ENCODE data around the gene PMVK. TPM values are rescaled to one million over a fixed set of nuclear protein-coding genes. Genes with fewer than 3 reads are reported as not detected.
"Not testable (repeated sequence)": the region's sequence is repeated elsewhere in the genome, so short reads cannot be mapped to it uniquely, and the experiment has no call there.

Gene PMVK
- total RNA-seq, 1 experiment from 2014 or later = 42.2 TPM

DNA sequence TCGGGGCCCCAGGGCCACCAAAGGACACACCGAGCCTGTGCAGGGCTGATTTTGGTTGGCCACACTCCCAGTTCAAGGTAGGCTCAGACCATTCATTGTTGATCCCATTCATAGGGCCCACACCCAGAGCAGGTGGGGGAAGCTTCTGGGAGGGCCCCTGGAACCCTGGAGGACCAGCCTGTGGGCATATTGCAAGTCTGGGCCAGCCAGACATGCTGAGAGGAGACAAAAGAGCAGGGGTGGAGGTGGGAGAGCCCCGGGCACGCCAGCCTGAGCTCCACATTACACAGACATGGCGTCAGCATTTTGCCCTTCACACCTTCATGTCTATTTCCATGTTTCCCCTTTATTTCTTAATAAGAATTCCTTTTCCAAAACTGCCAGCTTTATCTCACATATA lies 25.7 kb downstream of the PMVK start:
- POLR2A ChIA-PET = no interaction called here
- ATAC-seq = no peak
- Histone ChIP-seq H3K4me1 (ENCODE audit: control insufficient read depth, insufficient read depth, low read length) (no peaks in the 10 kb centered on the region), H3K27me3 (ENCODE audit: control insufficient read depth, insufficient read depth, low read length) (no peaks in the 10 kb centered on the region), H3K36me3 (ENCODE audit: control insufficient read depth, insufficient read depth, low read length) (no peaks in the 10 kb centered on the region), H3K9me3 (ENCODE audit: control insufficient read depth, insufficient read depth, low read depth, low read length) (no peaks in the 10 kb centered on the region), H3K27ac (ENCODE audit: low read length) (no peak overlapping the region), H3K4me3 (ENCODE audit: low read depth in 2 of 2, low read length in 2 of 2) (no peak overlapping the region)
- no peak for DNase-seq (ENCODE audit: low read depth, low spot score)
- intact Hi-C loops (cut with micrococcal nuclease; ENCODE audit: unreplicated experiment) = no loop called here
- CTCF ChIA-PET = interaction anchor here (0.6 kb wide), 1 partner anchor 51 kb away, joined by 3 read pairs; the partner anchor contains the start of gene PYGO2
- no TSS peak for BruUV-seq (replicated peaks)
- TF ChIP-seq POLR2AphosphoS5 (IDR thresholded peaks at IDR 0.05; ENCODE audit: low read depth, low read length) (no peak), TCF7L2 (IDR thresholded peaks at IDR 0.05; ENCODE audit: low read depth, low read length) (no peak), SIN3A (IDR thresholded peaks at IDR 0.05; ENCODE audit: borderline replicate concordance, insufficient read depth, low read depth, low read length) (no peak)
- TF ChIP-seq, protein P1, sequence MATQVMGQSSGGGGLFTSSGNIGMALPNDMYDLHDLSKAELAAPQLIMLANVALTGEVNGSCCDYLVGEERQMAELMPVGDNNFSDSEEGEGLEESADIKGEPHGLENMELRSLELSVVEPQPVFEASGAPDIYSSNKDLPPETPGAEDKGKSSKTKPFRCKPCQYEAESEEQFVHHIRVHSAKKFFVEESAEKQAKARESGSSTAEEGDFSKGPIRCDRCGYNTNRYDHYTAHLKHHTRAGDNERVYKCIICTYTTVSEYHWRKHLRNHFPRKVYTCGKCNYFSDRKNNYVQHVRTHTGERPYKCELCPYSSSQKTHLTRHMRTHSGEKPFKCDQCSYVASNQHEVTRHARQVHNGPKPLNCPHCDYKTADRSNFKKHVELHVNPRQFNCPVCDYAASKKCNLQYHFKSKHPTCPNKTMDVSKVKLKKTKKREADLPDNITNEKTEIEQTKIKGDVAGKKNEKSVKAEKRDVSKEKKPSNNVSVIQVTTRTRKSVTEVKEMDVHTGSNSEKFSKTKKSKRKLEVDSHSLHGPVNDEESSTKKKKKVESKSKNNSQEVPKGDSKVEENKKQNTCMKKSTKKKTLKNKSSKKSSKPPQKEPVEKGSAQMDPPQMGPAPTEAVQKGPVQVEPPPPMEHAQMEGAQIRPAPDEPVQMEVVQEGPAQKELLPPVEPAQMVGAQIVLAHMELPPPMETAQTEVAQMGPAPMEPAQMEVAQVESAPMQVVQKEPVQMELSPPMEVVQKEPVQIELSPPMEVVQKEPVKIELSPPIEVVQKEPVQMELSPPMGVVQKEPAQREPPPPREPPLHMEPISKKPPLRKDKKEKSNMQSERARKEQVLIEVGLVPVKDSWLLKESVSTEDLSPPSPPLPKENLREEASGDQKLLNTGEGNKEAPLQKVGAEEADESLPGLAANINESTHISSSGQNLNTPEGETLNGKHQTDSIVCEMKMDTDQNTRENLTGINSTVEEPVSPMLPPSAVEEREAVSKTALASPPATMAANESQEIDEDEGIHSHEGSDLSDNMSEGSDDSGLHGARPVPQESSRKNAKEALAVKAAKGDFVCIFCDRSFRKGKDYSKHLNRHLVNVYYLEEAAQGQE (IDR thresholded peaks at IDR 0.05; ENCODE audit: insufficient read depth in 1 of 2, low read depth in 2 of 2, low read length in 1 of 2) = no peak
- TF ChIP-seq, protein P2, sequence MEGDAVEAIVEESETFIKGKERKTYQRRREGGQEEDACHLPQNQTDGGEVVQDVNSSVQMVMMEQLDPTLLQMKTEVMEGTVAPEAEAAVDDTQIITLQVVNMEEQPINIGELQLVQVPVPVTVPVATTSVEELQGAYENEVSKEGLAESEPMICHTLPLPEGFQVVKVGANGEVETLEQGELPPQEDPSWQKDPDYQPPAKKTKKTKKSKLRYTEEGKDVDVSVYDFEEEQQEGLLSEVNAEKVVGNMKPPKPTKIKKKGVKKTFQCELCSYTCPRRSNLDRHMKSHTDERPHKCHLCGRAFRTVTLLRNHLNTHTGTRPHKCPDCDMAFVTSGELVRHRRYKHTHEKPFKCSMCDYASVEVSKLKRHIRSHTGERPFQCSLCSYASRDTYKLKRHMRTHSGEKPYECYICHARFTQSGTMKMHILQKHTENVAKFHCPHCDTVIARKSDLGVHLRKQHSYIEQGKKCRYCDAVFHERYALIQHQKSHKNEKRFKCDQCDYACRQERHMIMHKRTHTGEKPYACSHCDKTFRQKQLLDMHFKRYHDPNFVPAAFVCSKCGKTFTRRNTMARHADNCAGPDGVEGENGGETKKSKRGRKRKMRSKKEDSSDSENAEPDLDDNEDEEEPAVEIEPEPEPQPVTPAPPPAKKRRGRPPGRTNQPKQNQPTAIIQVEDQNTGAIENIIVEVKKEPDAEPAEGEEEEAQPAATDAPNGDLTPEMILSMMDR (IDR thresholded peaks at IDR 0.05) = no peak
- in situ Hi-C loops (cut with HindIII; ENCODE audit: low pct_unique_long_range_greater_than_20kb, low sequenced_read_pairs) = no loop called here

DNA sequence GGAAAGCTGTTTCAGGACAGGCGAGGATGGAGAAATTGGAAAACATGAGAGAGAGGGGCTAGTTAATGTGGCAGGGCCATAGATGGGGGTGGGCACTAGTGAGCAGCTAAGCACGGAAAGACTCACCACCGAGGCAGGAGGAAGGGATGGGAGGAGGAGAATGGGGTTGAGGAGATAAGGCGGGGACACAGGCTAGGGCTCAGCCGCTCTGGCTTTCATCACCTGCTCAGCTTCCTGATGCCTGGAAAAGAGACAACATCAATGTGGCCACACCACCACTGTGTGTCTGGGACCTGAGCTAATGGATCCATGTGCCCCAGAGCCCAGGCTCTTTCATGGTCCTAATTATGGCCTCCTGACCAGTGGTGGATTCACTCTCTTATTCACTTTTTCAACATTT lies 27.6 kb downstream of the PMVK start:
- intact Hi-C loops (cut with micrococcal nuclease; ENCODE audit: unreplicated experiment) (no loop called here), in situ Hi-C loops (cut with HindIII; ENCODE audit: low pct_unique_long_range_greater_than_20kb, low sequenced_read_pairs) (no loop called here)
- DNase-seq (ENCODE audit: low read depth, low spot score) = no peak
- CTCF ChIA-PET = interaction anchor here (0.6 kb wide), 1 partner anchor 31 kb away, joined by 12 read pairs; no protein-coding TSS in a partner anchor
- H3K4me1 ChIP-seq (ENCODE audit: control insufficient read depth, insufficient read depth, low read length) = no peaks in the 10 kb centered on the region
- H3K27ac ChIP-seq (ENCODE audit: low read length) = no peak overlapping the region
- no peaks in the 10 kb centered on the region for H3K27me3 ChIP-seq (ENCODE audit: control insufficient read depth, insufficient read depth, low read length)
- POLR2A ChIA-PET = no interaction called here
- no peaks in the 10 kb centered on the region for H3K36me3 ChIP-seq (ENCODE audit: control insufficient read depth, insufficient read depth, low read length)
- TF ChIP-seq, protein P1 (IDR thresholded peaks at IDR 0.05; ENCODE audit: insufficient read depth in 1 of 2, low read depth in 2 of 2, low read length in 1 of 2) = no peak
- TF ChIP-seq POLR2AphosphoS5 (IDR thresholded peaks at IDR 0.05; ENCODE audit: low read depth, low read length) = no peak
- no peak for TF ChIP-seq TCF7L2 (IDR thresholded peaks at IDR 0.05; ENCODE audit: low read depth, low read length)
- TF ChIP-seq SIN3A (IDR thresholded peaks at IDR 0.05; ENCODE audit: borderline replicate concordance, insufficient read depth, low read depth, low read length) = no peak
- TF ChIP-seq, protein P2 (IDR thresholded peaks at IDR 0.05) = no peak
- H3K9me3 ChIP-seq (ENCODE audit: control insufficient read depth, insufficient read depth, low read depth, low read length) = no peaks in the 10 kb centered on the region
- H3K4me3 ChIP-seq (ENCODE audit: low read depth in 2 of 2, low read length in 2 of 2) = no peak overlapping the region
- BruUV-seq (replicated peaks) = no TSS peak
- ATAC-seq = no peak

DNA sequence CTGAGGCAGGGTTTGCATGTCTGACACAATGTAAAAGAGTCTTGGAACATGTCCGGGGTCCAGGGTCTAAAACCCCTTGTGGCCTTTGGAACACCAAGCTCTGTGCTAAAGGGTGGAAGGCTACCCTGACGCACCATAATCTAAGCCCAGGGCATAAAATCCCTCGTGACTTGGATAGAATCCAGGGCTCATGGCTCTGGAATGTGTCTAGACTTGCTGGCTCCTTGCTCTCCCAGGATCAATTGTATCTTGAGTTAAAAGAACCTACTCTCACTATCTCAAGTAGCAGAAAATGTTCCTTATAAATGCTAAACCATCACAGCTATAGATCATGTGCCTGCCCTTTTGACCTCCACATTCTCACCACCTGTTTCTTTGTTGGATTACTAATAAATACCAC lies 28.4 kb downstream of the PMVK start:
- POLR2A ChIA-PET = interaction anchor here (0.6 kb wide), 1 partner anchor 11 kb away, joined by 9 read pairs; no protein-coding TSS in a partner anchor
- CTCF ChIA-PET; DNase-seq (ENCODE audit: low read depth, low spot score); BruUV-seq (replicated peaks); H3K4me1 ChIP-seq (ENCODE audit: control insufficient read depth, insufficient read depth, low read length); H3K9me3 ChIP-seq (ENCODE audit: control insufficient read depth, insufficient read depth, low read depth, low read length); in situ Hi-C loops (cut with HindIII; ENCODE audit: low pct_unique_long_range_greater_than_20kb, low sequenced_read_pairs); H3K36me3 ChIP-seq (ENCODE audit: control insufficient read depth, insufficient read depth, low read length); ATAC-seq; intact Hi-C loops (cut with micrococcal nuclease; ENCODE audit: unreplicated experiment); H3K4me3 ChIP-seq (ENCODE audit: low read depth in 2 of 2, low read length in 2 of 2); H3K27ac ChIP-seq (ENCODE audit: low read length); H3K27me3 ChIP-seq (ENCODE audit: control insufficient read depth, insufficient read depth, low read length): not testable (repeated sequence)
